RWPE2 (cell line): ENCODE data around the gene PLPPR5.
"Not testable (repeated sequence)": the region's sequence is repeated elsewhere in the genome, so short reads cannot be mapped to it uniquely, and the experiment has no call there.

Experiments
- ATAC-seq: fragments of 200-7000 bp; cut with Tn5 transposase; 3 replicates; pipeline ENCODE4 v1.9.1; 2021; ENCODE audit warnings: low read depth
- DNase-seq: peaks from one replicate; pipeline ENCODE4 v3.0.0-alpha.2; 2020; ENCODE audit warnings: low spot score
- H3K27ac ChIP-seq: fragments of 450-650 bp; 2 replicates; pipeline ENCODE4 v1.5.1; 2017; ENCODE audit warnings: mild to moderate bottlenecking; ENCODE audit not compliant: poor library complexity, severe bottlenecking
- H3K27me3 ChIP-seq: fragments of 250-450 bp; sonication (Bioruptor Pico); 2 replicates; pipeline ENCODE4 v1.5.1; 2021; ENCODE audit warnings: mild to moderate bottlenecking, moderate library complexity; ENCODE audit not compliant: insufficient read depth, poor library complexity, severe bottlenecking
- H3K36me3 ChIP-seq: fragments of 250-450 bp; sonication (Bioruptor Pico); 2 replicates; pipeline ENCODE4 v1.5.1; 2020; ENCODE audit warnings: low read depth, mild to moderate bottlenecking, moderate library complexity
- H3K4me1 ChIP-seq: fragments of 250-450 bp; sonication (Bioruptor Pico); 2 replicates; pipeline ENCODE4 v1.5.1; 2021; ENCODE audit warnings: mild to moderate bottlenecking, moderate library complexity; ENCODE audit not compliant: insufficient read depth, poor library complexity, severe bottlenecking
- H3K4me3 ChIP-seq: fragments of 250-450 bp; sonication (Bioruptor Pico); 2 replicates; pipeline ENCODE4 v1.5.1; 2021; ENCODE audit warnings: mild to moderate bottlenecking, moderate library complexity; ENCODE audit not compliant: severe bottlenecking
- H3K9me3 ChIP-seq: fragments of 250-450 bp; sonication (Bioruptor Pico); 2 replicates; pipeline ENCODE4 v1.5.1; 2021; ENCODE audit warnings: mild to moderate bottlenecking, moderate library complexity; ENCODE audit not compliant: severe bottlenecking
- CTCF ChIP-seq: fragments of 450-650 bp; IDR thresholded peaks from one replicate; pipeline ENCODE4 v1.5.1; 2017; ENCODE audit warnings: mild to moderate bottlenecking, moderate library complexity; ENCODE audit not compliant: poor library complexity, severe bottlenecking

PLPPR5 gene

DNA sequence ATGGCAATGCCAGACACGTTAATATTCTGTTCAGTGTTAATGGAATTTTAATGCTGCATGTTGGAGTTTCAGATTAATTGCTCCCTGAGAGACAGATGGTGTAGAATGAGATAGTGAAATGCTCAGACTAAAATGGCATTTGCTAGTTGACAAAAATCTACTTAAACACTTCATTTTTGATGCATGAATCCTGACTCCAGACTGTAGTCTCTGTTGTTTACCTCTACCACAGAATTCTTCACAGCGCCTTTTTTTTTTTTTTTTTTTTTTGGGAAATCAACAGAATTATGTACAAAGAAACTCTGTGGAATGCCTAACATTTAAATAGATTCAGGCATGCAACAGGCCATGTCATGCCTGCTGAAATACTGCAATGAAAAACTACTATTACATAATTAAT is 111.3 kb downstream of the PLPPR5 start:
- no peaks in the 10 kb centered on the region for H3K4me1 ChIP-seq
- TF ChIP-seq CTCF: no peak
- no peaks in the 10 kb centered on the region for H3K36me3 ChIP-seq
- ATAC-seq (no peak), DNase-seq (no peak)
- no peaks in the 10 kb centered on the region for H3K27me3 ChIP-seq
- H3K4me3 ChIP-seq: no peak overlapping the region
- H3K27ac ChIP-seq: no peak overlapping the region
- no peaks in the 10 kb centered on the region for H3K9me3 ChIP-seq

GRCh38 chr1:98888869-98889268 is 115.8 kb downstream of the PLPPR5 start:
- Histone ChIP-seq H3K36me3 (no peaks in the 10 kb centered on the region), H3K9me3 (no peaks in the 10 kb centered on the region), H3K4me3 (no peak overlapping the region), H3K27ac (no peak overlapping the region), H3K27me3 (no peaks in the 10 kb centered on the region), H3K4me1 (no peaks in the 10 kb centered on the region)
- ATAC-seq (no peak), DNase-seq (no peak)
- TF ChIP-seq CTCF: no peak

- Histone ChIP-seq H3K4me1 (no peaks in the 10 kb centered on the region), H3K9me3 (no peaks in the 10 kb centered on the region), H3K4me3 (no peak overlapping the region), H3K27ac (no peak overlapping the region), H3K27me3 (no peaks in the 10 kb centered on the region), H3K36me3 (no peaks in the 10 kb centered on the region)
- DNase-seq: no peak
- TF ChIP-seq CTCF: no peak
- no peak for ATAC-seq
These were observed 117.2 kb downstream of the PLPPR5 start for GRCh38 chr1:98887507-98887906.

DNA sequence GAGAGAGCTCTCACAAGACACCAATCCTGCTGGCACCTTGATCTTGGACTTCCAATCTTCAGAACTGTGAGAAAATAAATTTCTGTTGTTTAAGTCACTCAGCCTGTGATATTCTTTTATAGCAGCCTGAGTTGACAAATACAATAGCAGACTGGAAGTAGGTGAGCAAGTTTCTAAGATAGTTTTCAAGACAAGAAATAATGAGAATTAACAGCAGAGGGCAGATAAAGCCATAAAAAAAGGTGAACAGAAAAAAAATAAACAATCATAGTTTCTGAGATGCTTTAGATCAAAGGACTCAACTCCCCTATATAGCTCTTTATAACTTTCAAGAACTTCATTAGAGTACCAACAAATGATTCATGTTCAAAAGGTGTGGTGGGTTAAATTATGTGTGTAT is 119.8 kb downstream of the PLPPR5 start:
- DNase-seq (no peak), ATAC-seq (no peak)
- Histone ChIP-seq H3K27ac (no peak overlapping the region), H3K4me1 (no peaks in the 10 kb centered on the region), H3K27me3 (no peaks in the 10 kb centered on the region), H3K36me3 (no peaks in the 10 kb centered on the region), H3K4me3 (no peak overlapping the region), H3K9me3 (no peaks in the 10 kb centered on the region)
- TF ChIP-seq CTCF: peak; percentile 45

- Histone ChIP-seq H3K4me1 (no peaks in the 10 kb centered on the region), H3K27ac (no peak overlapping the region), H3K9me3 (no peaks in the 10 kb centered on the region), H3K36me3 (no peaks in the 10 kb centered on the region), H3K27me3 (no peaks in the 10 kb centered on the region), H3K4me3 (no peak overlapping the region)
- no peak for DNase-seq
- no peak for ATAC-seq
- TF ChIP-seq CTCF: no peak
These were observed 122.8 kb downstream of the PLPPR5 start for GRCh38 chr1:98881901-98882300.

GRCh38 chr1:98881234-98881633 is 123.4 kb downstream of the PLPPR5 start:
- H3K27ac ChIP-seq, H3K4me1 ChIP-seq, H3K4me3 ChIP-seq, H3K9me3 ChIP-seq, DNase-seq, ATAC-seq, H3K36me3 ChIP-seq, H3K27me3 ChIP-seq: not testable (repeated sequence)
